Nephron (organoid): ENCODE data around the gene MVB12A.
A peak's percentile ranks its signal among the peaks of the same experiment; 100 is the strongest.

Experiments
- H3K27ac Mint-ChIP-seq, 3 experiments: 2 replicates each; pipeline ENCODE4 v1.8.0; 2020; ENCODE audit warnings: mixed read lengths in 3 of 3, mild to moderate bottlenecking in 2 of 3, moderate library complexity in 1 of 3
- H3K27me3 Mint-ChIP-seq: 2 replicates; pipeline ENCODE4 v1.8.0; 2021; ENCODE audit warnings: low read depth, mild to moderate bottlenecking, moderate library complexity, mixed read lengths
- H3K36me3 Mint-ChIP-seq: 2 replicates; pipeline ENCODE4 v1.8.0; 2020; ENCODE audit warnings: low read depth, mixed read lengths
- H3K4me1 Mint-ChIP-seq: 2 replicates; pipeline ENCODE4 v1.8.0; 2020; ENCODE audit warnings: mixed read lengths
- H3K4me3 Mint-ChIP-seq, 3 experiments: 2 replicates each; pipeline ENCODE4 v1.8.0; 2020; ENCODE audit warnings: mild to moderate bottlenecking in 3 of 3, mixed read lengths in 3 of 3, moderate library complexity in 2 of 3
- H3K9me3 Mint-ChIP-seq: 2 replicates; pipeline ENCODE4 v1.8.0; 2020; ENCODE audit warnings: mixed read lengths
- TF ChIP-seq, protein P1 (sequence below), 3 experiments: fragments of 200-600 bp; sonication (generic); IDR thresholded peaks; one replicate each; pipeline ENCODE4 v1.5.0; 2021; ENCODE audit warnings: antibody characterized with exemption in 3 of 3; ENCODE audit not compliant: unreplicated experiment in 3 of 3

MVB12A gene

DNA sequence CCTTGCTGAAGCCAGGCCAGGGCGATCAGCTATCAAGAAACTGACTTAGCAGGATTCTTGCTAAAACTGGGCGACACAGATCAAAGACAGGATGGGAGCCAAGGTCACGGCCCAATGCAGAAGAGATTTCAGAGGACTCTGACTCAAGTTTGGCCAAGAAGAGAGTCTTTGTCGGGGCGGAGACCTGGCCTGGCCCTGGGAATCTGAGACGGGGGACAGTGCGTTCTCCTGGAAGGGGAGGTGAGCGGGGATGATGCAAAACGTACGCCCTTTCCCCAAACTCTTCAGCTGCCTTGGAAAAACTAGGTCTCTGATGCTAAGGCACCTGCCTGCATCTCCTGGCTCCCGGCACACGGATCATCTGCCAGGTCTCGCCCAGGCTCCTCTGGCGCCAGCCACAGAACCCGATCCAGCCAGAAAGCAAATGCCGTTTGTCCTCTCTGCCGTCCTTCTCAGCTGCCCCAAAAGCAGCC, 9.8 kb downstream of the MVB12A start:
- H3K4me3 Mint-ChIP-seq = no peak overlapping the region
- no peaks in the 10 kb centered on the region for H3K9me3 Mint-ChIP-seq
- no peaks in the 10 kb centered on the region for H3K36me3 Mint-ChIP-seq
- peaks cover 3% of the 10 kb centered on the region for H3K27me3 Mint-ChIP-seq
- H3K4me1 Mint-ChIP-seq = peaks cover 13% of the 10 kb centered on the region
- TF ChIP-seq, protein P1, sequence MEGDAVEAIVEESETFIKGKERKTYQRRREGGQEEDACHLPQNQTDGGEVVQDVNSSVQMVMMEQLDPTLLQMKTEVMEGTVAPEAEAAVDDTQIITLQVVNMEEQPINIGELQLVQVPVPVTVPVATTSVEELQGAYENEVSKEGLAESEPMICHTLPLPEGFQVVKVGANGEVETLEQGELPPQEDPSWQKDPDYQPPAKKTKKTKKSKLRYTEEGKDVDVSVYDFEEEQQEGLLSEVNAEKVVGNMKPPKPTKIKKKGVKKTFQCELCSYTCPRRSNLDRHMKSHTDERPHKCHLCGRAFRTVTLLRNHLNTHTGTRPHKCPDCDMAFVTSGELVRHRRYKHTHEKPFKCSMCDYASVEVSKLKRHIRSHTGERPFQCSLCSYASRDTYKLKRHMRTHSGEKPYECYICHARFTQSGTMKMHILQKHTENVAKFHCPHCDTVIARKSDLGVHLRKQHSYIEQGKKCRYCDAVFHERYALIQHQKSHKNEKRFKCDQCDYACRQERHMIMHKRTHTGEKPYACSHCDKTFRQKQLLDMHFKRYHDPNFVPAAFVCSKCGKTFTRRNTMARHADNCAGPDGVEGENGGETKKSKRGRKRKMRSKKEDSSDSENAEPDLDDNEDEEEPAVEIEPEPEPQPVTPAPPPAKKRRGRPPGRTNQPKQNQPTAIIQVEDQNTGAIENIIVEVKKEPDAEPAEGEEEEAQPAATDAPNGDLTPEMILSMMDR (IDR thresholded peaks at IDR 0.05; ENCODE audit: unreplicated experiment in 3 of 3) = no peak
- H3K27ac Mint-ChIP-seq = peak overlapping the region; percentile 1 to 32 (median 16)

DNA sequence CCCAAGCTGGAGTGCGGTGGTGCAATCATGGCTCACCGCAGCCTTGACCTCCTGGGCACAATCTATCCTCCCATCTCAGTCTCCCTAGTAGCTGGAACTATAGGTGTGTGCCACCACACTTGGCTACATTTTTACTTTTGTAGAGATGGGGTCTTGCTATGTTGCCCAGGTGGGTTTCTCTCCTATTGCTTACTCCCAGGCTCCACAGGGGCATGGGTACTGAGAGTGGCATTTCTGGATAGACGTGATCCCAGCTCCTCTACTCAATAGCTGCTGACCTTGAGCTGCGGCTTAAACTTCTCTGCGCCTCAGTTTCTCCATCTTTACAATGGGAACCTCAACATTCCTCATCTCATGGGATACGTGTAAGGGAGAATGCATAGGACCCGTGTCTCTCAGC, 11.6 kb downstream of the MVB12A start:
- TF ChIP-seq, protein P1 (IDR thresholded peaks at IDR 0.05; ENCODE audit: unreplicated experiment in 3 of 3) = no peak
- Mint-ChIP-seq H3K4me1 (peaks cover 11% of the 10 kb centered on the region), H3K27me3 (peaks cover 3% of the 10 kb centered on the region), H3K36me3 (no peaks in the 10 kb centered on the region), H3K27ac (no peak overlapping the region), H3K9me3 (no peaks in the 10 kb centered on the region), H3K4me3 (no peak overlapping the region)

DNA sequence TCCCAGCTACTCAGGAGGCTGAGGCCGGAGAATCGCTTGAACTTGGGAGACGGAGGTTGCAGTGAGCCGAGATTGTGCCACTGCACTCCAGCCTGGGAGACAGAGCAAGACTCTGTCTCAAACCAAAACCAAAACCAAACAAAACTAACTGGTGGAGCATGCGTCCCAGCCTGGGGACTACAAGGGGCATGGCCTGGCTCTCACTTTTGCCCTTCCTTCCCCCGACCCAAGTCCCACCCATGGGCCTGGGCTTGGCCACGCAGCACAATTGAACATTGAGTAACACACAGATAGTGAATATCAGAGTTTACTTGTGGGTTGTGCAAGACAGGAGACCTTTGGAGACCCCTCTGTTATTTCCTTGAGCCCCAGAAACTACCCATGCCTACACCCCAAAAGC, 15.4 kb downstream of the MVB12A start:
- H3K4me1 Mint-ChIP-seq = no peaks in the 10 kb centered on the region
- H3K4me3 Mint-ChIP-seq = no peak overlapping the region
- H3K27ac Mint-ChIP-seq = no peak overlapping the region
- H3K27me3 Mint-ChIP-seq = peaks cover 3% of the 10 kb centered on the region
- no peaks in the 10 kb centered on the region for H3K9me3 Mint-ChIP-seq
- no peaks in the 10 kb centered on the region for H3K36me3 Mint-ChIP-seq
- TF ChIP-seq, protein P1 (IDR thresholded peaks at IDR 0.05; ENCODE audit: unreplicated experiment in 3 of 3) = no peak

DNA sequence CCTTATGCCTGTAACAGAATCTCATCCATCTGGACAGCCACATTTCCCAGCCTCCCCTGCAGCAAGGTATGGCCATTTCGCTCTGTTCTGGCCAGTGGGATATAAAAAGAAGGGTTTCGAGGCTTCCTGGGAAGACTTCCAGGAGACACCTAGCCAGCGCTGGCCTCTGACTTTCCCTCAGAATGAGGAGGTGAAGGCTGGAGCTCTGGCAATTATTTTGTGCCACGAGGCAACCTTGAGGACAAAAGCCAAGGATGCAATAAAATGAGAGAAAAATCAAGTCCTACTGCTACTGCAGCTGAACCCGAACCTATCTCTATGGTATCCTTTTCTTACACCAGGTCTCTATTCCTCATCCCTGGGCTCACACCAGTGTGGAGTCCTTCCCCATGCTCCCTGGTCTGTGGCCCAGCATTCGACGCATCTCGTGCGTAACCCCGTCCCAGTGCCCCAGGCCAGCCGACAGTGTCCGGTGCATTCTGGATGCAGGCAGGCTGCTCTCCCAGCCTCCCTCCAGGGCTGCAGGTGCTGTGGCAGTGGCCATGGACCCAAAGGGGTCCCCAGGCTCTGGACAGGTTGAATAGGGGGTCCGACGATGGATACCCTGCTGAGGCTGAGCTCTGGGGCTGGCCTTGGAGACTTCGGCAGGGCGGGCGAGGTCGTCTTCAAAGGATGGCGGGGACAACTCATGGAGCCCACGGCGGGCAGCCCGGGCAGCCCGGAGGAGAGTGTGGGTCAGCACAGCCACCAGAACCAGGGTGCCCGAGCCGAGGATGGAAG, 16.4 kb downstream of the MVB12A start:
- H3K36me3 Mint-ChIP-seq = no peaks in the 10 kb centered on the region
- TF ChIP-seq, protein P1 (IDR thresholded peaks at IDR 0.05; ENCODE audit: unreplicated experiment in 3 of 3) = no peak
- H3K4me1 Mint-ChIP-seq = peaks cover under 1% of the 10 kb centered on the region
- peaks cover 3% of the 10 kb centered on the region for H3K27me3 Mint-ChIP-seq
- no peak overlapping the region for H3K4me3 Mint-ChIP-seq
- no peak overlapping the region for H3K27ac Mint-ChIP-seq
- H3K9me3 Mint-ChIP-seq = no peaks in the 10 kb centered on the region

DNA sequence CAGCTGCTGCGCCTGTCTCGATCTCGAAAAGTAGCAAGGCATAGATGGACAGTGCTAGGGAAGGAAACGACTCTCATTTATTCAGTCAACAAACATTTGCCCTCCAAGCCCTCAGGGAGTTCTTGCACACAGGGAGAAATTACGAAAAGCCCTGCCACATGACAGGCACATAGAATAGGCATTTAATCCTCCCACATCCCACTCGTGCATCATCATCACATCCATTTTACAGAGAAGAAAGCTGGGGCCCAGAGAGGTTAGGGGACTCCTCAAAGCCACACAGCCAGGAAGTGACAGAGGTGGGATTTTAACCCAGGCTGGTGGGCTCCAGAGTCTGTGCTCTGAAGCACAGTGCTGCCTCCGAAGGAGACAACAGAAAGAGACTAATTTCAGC, 17.0 kb downstream of the MVB12A start:
- peaks cover 7% of the 10 kb centered on the region for H3K4me1 Mint-ChIP-seq
- H3K9me3 Mint-ChIP-seq = no peaks in the 10 kb centered on the region
- no peaks in the 10 kb centered on the region for H3K36me3 Mint-ChIP-seq
- no peak overlapping the region for H3K27ac Mint-ChIP-seq
- H3K4me3 Mint-ChIP-seq = no peak overlapping the region
- peaks cover 3% of the 10 kb centered on the region for H3K27me3 Mint-ChIP-seq
- TF ChIP-seq, protein P1 (IDR thresholded peaks at IDR 0.05; ENCODE audit: unreplicated experiment in 3 of 3) = no peak
